K562 (cell line): Measurements from ENCODE around the gene ZC3H12C. TPM values are rescaled to one million over a fixed set of nuclear protein-coding genes. Genes with fewer than 3 reads are reported as not detected.

Experiments
- ATAC-seq: fragments of 200-7000 bp; cut with Tn5 transposase; 3 replicates; pipeline ENCODE4 v1.9.1; 2020; ENCODE audit warnings: moderate library complexity
- BruUV-seq: library from RNA; stranded (reverse); fragments of 400-500 nt; replicated peaks from 2 replicates; lab custom pipeline; 2021; lab: Mats Ljungman, UMichigan
- CTCF ChIA-PET: fragments of 300-600 bp; formaldehyde crosslinking; extraction: SDS; loops from one replicate; lab custom pipeline; 2021; ENCODE audit warnings: low intra/inter-chr PET ratio; lab: Yijun Ruan, JAX
- POLR2A ChIA-PET: fragments of 300-600, 350-650 bp; sonication (Branson Sonifier 250); formaldehyde crosslinking; extraction: SDS; loops from one replicate; lab custom pipeline; 2021; ENCODE audit warnings: antibody characterized with exemption, inconsistent platforms; lab: Yijun Ruan, JAX
- DNase-seq, 4 experiments: peaks; one replicate each; pipeline versions ENCODE4 v3.0.0 to v3.0.0-alpha.2; 2011 to 2018; ENCODE audit warnings: low spot score in 3 of 4, mixed read lengths in 3 of 4; ENCODE audit errors: extremely low read depth in 1 of 4
- FAIRE-seq: peaks from 2 replicates; lab custom pipeline; 2011; peaks lifted over from hg19 to GRCh38; lab: Jason Lieb, UNC
- H2AFZ ChIP-seq: 2 replicates; pipeline ENCODE4 v1.6.0; 2011; ENCODE audit warnings: low read depth, low read length, control low read depth, inconsistent platforms
- H3K27ac ChIP-seq: fragments of 200-600 bp; 3 replicates; pipeline ENCODE4 v1.8.0; 2011; ENCODE audit warnings: low read depth, mild to moderate bottlenecking, control low read depth, inconsistent platforms, low read length, moderate library complexity, mixed read lengths; ENCODE audit errors: extremely low read depth
- H3K27me3 ChIP-seq, 2 experiments: fragments of 300-600 bp in 1 of 2; 2 replicates in 1 of 2; 3 replicates in 1 of 2; pipeline versions ENCODE4 v1.6.0 to v1.8.0; 2011; ENCODE audit warnings: inconsistent platforms in 2 of 2, low read length in 2 of 2, mild to moderate bottlenecking in 1 of 2, mixed read lengths in 1 of 2, moderate library complexity in 1 of 2; ENCODE audit not compliant: control insufficient read depth in 2 of 2, insufficient read depth in 2 of 2
- H3K36me3 ChIP-seq: fragments of 300-600 bp; 3 replicates; pipeline ENCODE4 v1.8.0; 2011; ENCODE audit warnings: mild to moderate bottlenecking, low read length, inconsistent platforms; ENCODE audit not compliant: control insufficient read depth, insufficient read depth
- H3K4me1 ChIP-seq, 2 experiments: fragments of 200-600 bp in 1 of 2; replicated peaks in 1 of 2; 2 replicates in 1 of 2; 3 replicates in 1 of 2; pipeline versions ENCODE4 v1.5.1 to v1.8.0; 2011; ENCODE audit warnings: inconsistent platforms in 2 of 2, low read length in 2 of 2, mild to moderate bottlenecking in 1 of 2, mixed read lengths in 1 of 2, moderate library complexity in 1 of 2; ENCODE audit not compliant: control insufficient read depth in 2 of 2, insufficient read depth in 2 of 2
- H3K4me2 ChIP-seq: 2 replicates; pipeline ENCODE4 v1.6.1; 2011; ENCODE audit warnings: low read length, control low read depth, inconsistent platforms, mixed read lengths; ENCODE audit not compliant: insufficient read depth
- H3K4me3 ChIP-seq: fragments of 200-600 bp; sonication (generic), shearing (Covaris generic); 2 replicates; pipeline ENCODE4 v1.5.1; 2016; ENCODE audit warnings: control low read depth, inconsistent platforms
- H3K79me2 ChIP-seq: fragments of 200-600 bp; 3 replicates; pipeline ENCODE4 v1.8.0; 2011; ENCODE audit warnings: low read length, inconsistent platforms; ENCODE audit not compliant: control insufficient read depth, insufficient read depth
- H3K9ac ChIP-seq, 2 experiments: 2 replicates each; pipeline versions ENCODE4 v1.6.0 to v1.6.1; 2011; ENCODE audit warnings: low read depth in 2 of 2, low read length in 2 of 2, control low read depth in 1 of 2, inconsistent platforms in 1 of 2, mild to moderate bottlenecking in 1 of 2, mixed read lengths in 1 of 2; ENCODE audit not compliant: insufficient read depth in 1 of 2
- H3K9me1 ChIP-seq: one replicate; pipeline ENCODE4 v1.6.0; 2011; ENCODE audit warnings: inconsistent platforms, mild to moderate bottlenecking, low read length, moderate library complexity; ENCODE audit not compliant: control insufficient read depth, insufficient read depth
- H3K9me3 ChIP-seq: replicated peaks from 2 replicates; pipeline ENCODE4 v1.5.1; 2011; ENCODE audit warnings: low read depth, low read length, inconsistent platforms; ENCODE audit not compliant: control insufficient read depth, insufficient read depth
- H4K20me1 ChIP-seq: replicated peaks from 2 replicates; pipeline ENCODE4 v1.6.1; 2011; ENCODE audit warnings: low read length, inconsistent platforms, mixed read lengths; ENCODE audit not compliant: control insufficient read depth, insufficient read depth
- ATF1 ChIP-seq, 2 experiments: fragments of 450-650 bp in 1 of 2; IDR thresholded peaks; 2 replicates each; pipeline ENCODE4 v1.6.1; 2016; ENCODE audit warnings: missing compliant biosample characterization in 1 of 2, missing genetic modification characterization in 1 of 2
- CBX5 ChIP-seq: IDR thresholded peaks from 2 replicates; pipeline ENCODE4 v1.6.1; 2014; ENCODE audit warnings: low read depth, borderline replicate concordance
- ELF1 ChIP-seq: fragments of 200-800 bp; sonication (Bioruptor generic); IDR thresholded peaks from 2 replicates; pipeline ENCODE4 v1.6.1; 2016; ENCODE audit warnings: missing genetic modification characterization, missing compliant biosample characterization
- FOXA1 ChIP-seq: fragments of 450-650 bp; IDR thresholded peaks from 2 replicates; pipeline ENCODE4 v1.6.1; 2016; ENCODE audit warnings: mild to moderate bottlenecking, borderline replicate concordance
- HDAC1 ChIP-seq, 2 experiments: fragments of 450-650 bp; IDR thresholded peaks; 2 replicates each; pipeline ENCODE4 v1.6.1; 2016 to 2017; ENCODE audit warnings: inconsistent platforms in 1 of 2, mild to moderate bottlenecking in 1 of 2, moderate library complexity in 1 of 2
- HLTF ChIP-seq: fragments of 450-650 bp; IDR thresholded peaks from 2 replicates; pipeline ENCODE4 v1.6.1; 2016
- NBN ChIP-seq: fragments of 450-650 bp; IDR thresholded peaks from 2 replicates; pipeline ENCODE4 v1.6.1; 2016; ENCODE audit warnings: low read depth, mild to moderate bottlenecking
- NELFE ChIP-seq: IDR thresholded peaks from 2 replicates; pipeline ENCODE4 v1.6.1; 2011; ENCODE audit warnings: mild to moderate bottlenecking; ENCODE audit not compliant: insufficient read depth, insufficient read length
- SMARCC2 ChIP-seq: fragments of 450-650 bp; IDR thresholded peaks from 2 replicates; pipeline ENCODE4 v1.6.1; 2017; ENCODE audit warnings: antibody characterized with exemption, moderate library complexity, mild to moderate bottlenecking, low read depth
- TEAD2 ChIP-seq: fragments of 450-650 bp; IDR thresholded peaks from 2 replicates; pipeline ENCODE4 v1.6.1; 2016; ENCODE audit warnings: missing genetic modification characterization, control low read depth, missing compliant biosample characterization
- TRIM28 ChIP-seq: fragments of 450-650 bp; IDR thresholded peaks from 2 replicates; pipeline ENCODE4 v1.6.1; 2017
- ZNF23 ChIP-seq: fragments of 250-450 bp; sonication (Bioruptor Pico); IDR thresholded peaks from 2 replicates; pipeline ENCODE4 v1.4.0; 2020; ENCODE audit warnings: mild to moderate bottlenecking
- ZNF316 ChIP-seq: fragments of 450-650 bp; IDR thresholded peaks from 2 replicates; pipeline ENCODE4 v1.6.1; 2016
- ZNF785 ChIP-seq: fragments of 250-450 bp; sonication (Bioruptor Pico); IDR thresholded peaks from 2 replicates; pipeline ENCODE4 v1.4.0; 2020; ENCODE audit warnings: mild to moderate bottlenecking
- WGBS: fragments of 100-300 bp; shearing (Covaris generic); methylation state at CpG from one replicate; pipeline ENCODE4 v1.1.6; 2016; ENCODE audit warnings: low coverage, mixed read lengths; ENCODE audit not compliant: insufficient coverage; ENCODE audit errors: missing lambda C conversion rate; 5-methylcytosine and 5-hydroxymethylcytosine counted together
- in situ Hi-C: fragments of 300-500 bp; cut with MboI; formaldehyde crosslinking; loops from 4 replicates; pipeline ENCODE4 v1.15.0; 2018; ENCODE audit warnings: inconsistent platforms, mixed read lengths
- intact Hi-C: fragments of 100-400 bp; cut with micrococcal nuclease; formaldehyde crosslinking; loops from 2 replicates; pipeline ENCODE4 v1.14.2; 2022
- polyA plus RNA-seq, 8 experiments: library from polyadenylated mRNA; depleted of rRNA in 4 of 8; stranded (reverse) in 5 of 8; unstranded in 3 of 8; fragments of >200 nt; fragmentation: Nextera tagmentation in 2 of 8; fragmentation: Illumina TruSeq in 1 of 8; extraction: Ambion mirVana in 2 of 8; extraction: Trizol in 1 of 8; gene quantifications; 2 replicates each; pipeline versions ENCODE4 v1.2.1 to v1.2.3, GENCODE V29; 2011 to 2014; ENCODE audit warnings: inconsistent platforms in 1 of 8, missing spikeins in 1 of 8
- total RNA-seq, 7 experiments: library from RNA; depleted of rRNA in 6 of 7; stranded (reverse); fragments of >200 nt in 6 of 7; fragmentation: Illumina TruSeq in 2 of 7; extraction: Trizol in 2 of 7; gene quantifications; 2 replicates each; pipeline versions ENCODE4 v1.2.1 to v1.2.3, GENCODE V29; 2011 to 2021; ENCODE audit warnings: low replicate concordance in 1 of 7
- TF ChIP-seq, protein P1 (sequence below): sonication (generic); formaldehyde crosslinking; IDR thresholded peaks from 2 replicates; pipeline ENCODE4 v1.9.0; 2022; ENCODE audit warnings: mild to moderate bottlenecking, missing genetic modification reagents
- TF ChIP-seq, protein P2 (sequence below), 2 experiments: fragments of 450-650 bp; IDR thresholded peaks; 2 replicates each; pipeline ENCODE4 v1.6.1; 2016
- TF ChIP-seq, protein P3 (sequence below): fragments of 450-650 bp; IDR thresholded peaks from 2 replicates; pipeline ENCODE4 v1.6.1; 2016

ZC3H12C gene
- total and polyA plus RNA-seq, 9 of the 15 experiments (the other 6 are each of a cell fraction or from before 2014, with no cell fraction given) = 0.56 to 5.9 (median 3.3) TPM

DNA sequence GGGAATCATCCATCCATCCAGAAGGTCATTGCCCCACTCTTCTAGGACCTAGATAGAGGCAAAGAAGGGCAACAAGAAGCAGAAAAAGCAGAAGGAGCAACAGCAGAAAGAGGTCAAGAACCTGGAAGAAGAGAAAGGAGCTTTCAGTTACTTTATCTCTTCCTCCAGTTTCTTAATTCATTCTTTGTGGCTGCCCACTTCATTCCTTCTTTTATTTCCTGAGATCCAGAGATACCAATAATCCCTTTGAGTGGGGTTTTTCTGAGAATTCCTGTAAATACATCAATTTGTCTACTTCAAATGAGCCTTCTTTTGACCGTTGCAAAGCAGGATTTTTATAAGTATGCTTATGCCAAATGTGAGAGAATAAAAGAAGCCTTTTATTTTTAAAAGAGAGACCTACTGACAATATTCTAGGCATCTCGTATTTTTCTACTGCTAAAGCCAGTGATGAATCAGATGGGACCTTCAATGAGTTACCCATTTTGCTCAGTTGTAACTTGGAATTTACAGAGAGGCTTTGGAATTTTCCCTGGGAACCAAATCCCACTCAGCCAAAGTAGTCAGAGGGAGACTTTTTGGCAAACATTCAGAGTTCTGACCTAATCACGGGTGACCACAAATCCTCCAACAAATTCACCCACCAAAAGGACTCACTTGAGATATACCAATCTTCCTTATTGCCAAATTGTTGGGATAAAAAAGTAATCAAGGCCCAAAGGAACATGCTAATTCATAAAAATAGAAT, 54.9 kb downstream of the ZC3H12C start (continued):
- TF ChIP-seq, protein P1, sequence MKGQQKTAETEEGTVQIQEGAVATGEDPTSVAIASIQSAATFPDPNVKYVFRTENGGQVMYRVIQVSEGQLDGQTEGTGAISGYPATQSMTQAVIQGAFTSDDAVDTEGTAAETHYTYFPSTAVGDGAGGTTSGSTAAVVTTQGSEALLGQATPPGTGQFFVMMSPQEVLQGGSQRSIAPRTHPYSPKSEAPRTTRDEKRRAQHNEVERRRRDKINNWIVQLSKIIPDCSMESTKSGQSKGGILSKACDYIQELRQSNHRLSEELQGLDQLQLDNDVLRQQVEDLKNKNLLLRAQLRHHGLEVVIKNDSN (CRISPR knock-in tag) = no peak

DNA sequence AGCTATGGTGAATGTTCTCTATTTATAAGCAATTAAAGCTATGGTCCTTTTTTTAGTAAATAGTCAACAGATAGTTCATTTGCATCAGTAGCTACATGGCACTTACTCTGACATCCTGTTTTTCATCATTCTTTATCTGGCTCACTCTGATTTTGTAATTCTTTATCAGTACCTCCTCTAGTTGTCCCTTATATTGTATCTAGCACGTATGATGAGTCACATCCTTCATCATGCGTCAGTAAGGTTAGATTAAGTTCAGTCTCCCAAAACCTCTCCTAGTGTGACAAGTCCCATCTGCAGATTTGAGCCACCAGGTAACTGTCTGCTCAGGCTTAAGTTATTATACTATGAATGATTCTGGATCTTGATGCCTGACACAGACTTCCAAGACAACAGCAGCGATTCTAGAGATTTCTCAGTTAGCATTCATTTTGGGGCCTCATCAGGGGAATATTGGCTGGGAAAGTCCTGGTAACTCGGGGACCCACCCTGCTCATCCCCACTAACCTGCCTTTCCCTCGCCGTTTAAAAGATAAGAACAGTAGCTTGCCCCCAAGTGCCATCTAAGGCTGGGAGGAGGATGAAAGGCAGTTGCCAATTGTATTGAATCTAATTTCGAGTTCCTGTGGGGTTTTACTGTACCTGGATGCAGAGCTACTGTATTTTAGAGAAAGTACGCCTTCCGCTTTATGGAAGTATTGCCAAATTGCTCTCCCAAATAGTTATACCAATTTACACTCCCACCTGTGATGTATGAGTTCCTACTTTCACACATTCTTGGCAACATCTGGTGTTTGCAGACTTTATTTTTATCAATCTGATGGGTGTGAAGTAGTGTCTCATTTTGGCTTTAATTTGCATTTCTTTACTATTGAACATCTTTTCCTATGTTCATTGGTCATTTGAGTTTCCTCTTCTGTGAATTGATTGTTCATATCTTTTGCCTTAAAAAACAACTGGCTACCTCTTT, 55.9 kb downstream of the ZC3H12C start:
- H3K9me3 ChIP-seq = no peaks in the 10 kb centered on the region
- no peak overlapping the region for H2AFZ ChIP-seq
- ATAC-seq = peak; percentile 76
- BruUV-seq = no TSS peak
- H3K27me3 ChIP-seq = no peaks in the 10 kb centered on the region
- peak; percentile 14 to 58 (median 29) for DNase-seq
- H3K9ac ChIP-seq = no peak overlapping the region
- no peak overlapping the region for H3K4me3 ChIP-seq
- ChIA-PET CTCF (no interaction called here), POLR2A (interaction anchor here (0.8 to 1.9 kb wide), 3 partner anchors 9 to 15 kb away, joined by 3 to 7 read pairs (median 3); no protein-coding TSS in a partner anchor)
- FAIRE-seq = peak; percentile 56
- 17% methylated on average over 9 of the region's 9 CpGs for WGBS
- intact Hi-C loops (no loop called here), in situ Hi-C loops (no loop called here)
- H3K79me2 ChIP-seq = peaks cover 2% of the 10 kb centered on the region; the same call in 1 of the 3 replicates
- peaks cover 0 to 2% of the 10 kb centered on the region in 2 experiments; a peak in 3 of 5 replicates for H3K4me1 ChIP-seq
- H4K20me1 ChIP-seq = no peaks in the 10 kb centered on the region
- H3K9me1 ChIP-seq = no peaks in the 10 kb centered on the region
- H3K4me2 ChIP-seq = no peak overlapping the region
- no peaks in the 10 kb centered on the region for H3K36me3 ChIP-seq
- peak overlapping the region; percentile 25; the same call in 1 of the 3 replicates for H3K27ac ChIP-seq
- TF ChIP-seq SMARCC2 (0 out of 2 replicates have a peak, but pooled peaks have one; percentile 33), HLTF (no peak), NBN (no peak), ZNF316 (0 out of 2 replicates have a peak, but pooled peaks have one; percentile 23), CBX5 (no peak), NELFE (no peak), TEAD2 (tag) (no peak), FOXA1 (no peak), ATF1 (CRISPR knock-in tag; IDR thresholded peaks at IDR 0.05) (no peak), ATF1 (tag; IDR thresholded peaks at IDR 0.05) (peak; percentile 68), TRIM28 (no peak), ZNF785 (CRISPR knock-in tag) (no peak), ELF1 (tag) (no peak), ZNF23 (CRISPR knock-in tag) (no peak), HDAC1 (IDR thresholded peaks at IDR 0.05) (peak in 1 of 2 experiments; percentile 24; a peak in 1 of 4 replicates)
- TF ChIP-seq, protein P2, sequence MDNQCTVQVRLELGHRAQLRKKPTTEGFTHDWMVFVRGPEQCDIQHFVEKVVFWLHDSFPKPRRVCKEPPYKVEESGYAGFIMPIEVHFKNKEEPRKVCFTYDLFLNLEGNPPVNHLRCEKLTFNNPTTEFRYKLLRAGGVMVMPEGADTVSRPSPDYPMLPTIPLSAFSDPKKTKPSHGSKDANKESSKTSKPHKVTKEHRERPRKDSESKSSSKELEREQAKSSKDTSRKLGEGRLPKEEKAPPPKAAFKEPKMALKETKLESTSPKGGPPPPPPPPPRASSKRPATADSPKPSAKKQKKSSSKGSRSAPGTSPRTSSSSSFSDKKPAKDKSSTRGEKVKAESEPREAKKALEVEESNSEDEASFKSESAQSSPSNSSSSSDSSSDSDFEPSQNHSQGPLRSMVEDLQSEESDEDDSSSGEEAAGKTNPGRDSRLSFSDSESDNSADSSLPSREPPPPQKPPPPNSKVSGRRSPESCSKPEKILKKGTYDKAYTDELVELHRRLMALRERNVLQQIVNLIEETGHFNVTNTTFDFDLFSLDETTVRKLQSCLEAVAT (IDR thresholded peaks at IDR 0.05) = no peak
- TF ChIP-seq, protein P3, sequence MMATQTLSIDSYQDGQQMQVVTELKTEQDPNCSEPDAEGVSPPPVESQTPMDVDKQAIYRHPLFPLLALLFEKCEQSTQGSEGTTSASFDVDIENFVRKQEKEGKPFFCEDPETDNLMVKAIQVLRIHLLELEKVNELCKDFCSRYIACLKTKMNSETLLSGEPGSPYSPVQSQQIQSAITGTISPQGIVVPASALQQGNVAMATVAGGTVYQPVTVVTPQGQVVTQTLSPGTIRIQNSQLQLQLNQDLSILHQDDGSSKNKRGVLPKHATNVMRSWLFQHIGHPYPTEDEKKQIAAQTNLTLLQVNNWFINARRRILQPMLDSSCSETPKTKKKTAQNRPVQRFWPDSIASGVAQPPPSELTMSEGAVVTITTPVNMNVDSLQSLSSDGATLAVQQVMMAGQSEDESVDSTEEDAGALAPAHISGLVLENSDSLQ = peak; percentile 32; the same call in 1 of the 2 replicates
